Esophagus squamous epithelium (tissue), 5 donors: ENCODE measurements around the gene LRP1. TPM values are rescaled to one million over a fixed set of nuclear protein-coding genes. Genes with fewer than 3 reads are reported as not detected.

Experiments used
- DNase-seq: peaks from one replicate; lab custom pipeline; 2025; lab: John Stamatoyannopoulos, UW
- H3K27ac ChIP-seq, 4 donors: fragments of 200-600 bp; sonication (generic); one replicate each; pipeline ENCODE4 v1.5.1; 2016 to 2019; ENCODE audit warnings: mild to moderate bottlenecking in 1 of 4
- H3K27me3 ChIP-seq, 4 donors: fragments of 200-600 bp; sonication (generic); 1 replicate in 3 of 4; 2 replicates in 1 of 4; pipeline versions ENCODE4 v1.5.1 to v1.6.0; 2017 to 2021; ENCODE audit warnings: antibody characterized with exemption in 1 of 4
- H3K36me3 ChIP-seq, 3 donors: fragments of 200-600 bp; sonication (generic); one replicate each; pipeline ENCODE4 v1.5.1; 2016 to 2019
- H3K4me1 ChIP-seq, 3 donors: fragments of 200-600 bp; sonication (generic); one replicate each; pipeline ENCODE4 v1.5.1; 2017 to 2019
- H3K4me3 ChIP-seq, 4 donors: fragments of 200-600 bp; sonication (generic); 1 replicate in 3 of 4; 2 replicates in 1 of 4; pipeline ENCODE4 v1.5.1; 2016 to 2019; ENCODE audit warnings: mild to moderate bottlenecking in 2 of 4, moderate library complexity in 1 of 4
- H3K9me3 ChIP-seq, 3 donors: fragments of 200-600 bp; sonication (generic); one replicate each; pipeline ENCODE4 v1.5.1; 2016 to 2019
- CTCF ChIP-seq, 6 experiments: fragments of 450-650 bp in 4 of 6; fragments of 200-600 bp in 2 of 6; sonication (generic) in 2 of 6; IDR thresholded peaks; one replicate each; pipeline ENCODE4 v1.5.1; 2016 to 2019; ENCODE audit warnings: antibody characterized with exemption in 6 of 6, mild to moderate bottlenecking in 4 of 6, moderate library complexity in 4 of 6
- POLR2A ChIP-seq, 4 donors: fragments of 450-650 bp; IDR thresholded peaks; one replicate each; pipeline ENCODE4 v1.6.1; 2017; ENCODE audit warnings: antibody characterized with exemption in 4 of 4, mild to moderate bottlenecking in 4 of 4, moderate library complexity in 3 of 4
- WGBS, 2 donors: methylation state at CpG; one replicate each; pipeline ENCODE4 v1.1.5; 2018; 5-methylcytosine and 5-hydroxymethylcytosine counted together
- intact Hi-C: fragments of 100-400 bp; cut with DNase I; formaldehyde crosslinking; loops from one replicate; pipeline ENCODE4 v1.15.0; 2022
- total RNA-seq, 4 donors: library from RNA; depleted of rRNA; stranded (reverse); fragments of >200 nt; gene quantifications; one replicate each; pipeline ENCODE4 v1.1.0, GENCODE V29; 2016
- donor health status: DM: yes; HTN: yes; CAD: no.

Gene LRP1
- total RNA-seq, 4 donors from 2014 or later: 60.8 to 147 (median 81.9) TPM

- intact Hi-C loops: no loop called here
- H3K36me3 ChIP-seq: peaks cover 15 to 87% (median 23%) of the 10 kb centered on the region in 3 donors
- peaks cover 22 to 86% (median 56%) of the 10 kb centered on the region in 3 donors for H3K4me1 ChIP-seq
- H3K27me3 ChIP-seq: no peaks in the 10 kb centered on the region
- H3K4me3 ChIP-seq: no peak within 1 kb of the TSS
- TF ChIP-seq CTCF (IDR thresholded peaks at IDR 0.05) (no peak), POLR2A (IDR thresholded peaks at IDR 0.05) (no peak)
- WGBS, 2 donors: 60 to 68% methylated on average over 3 to 6 of the region's 8 CpGs
- no peaks in the 10 kb centered on the region for H3K9me3 ChIP-seq
- H3K27ac ChIP-seq: peak within 1 kb of the TSS; percentile 65 to 94 (median 82)
- no peak for DNase-seq
Measured at GRCh38 chr12:57146961-57147944, 19.0 kb downstream of the LRP1 start, which contains the start of gene LRP1-AS. Gene LRP1-AS, minus strand, starts transcription at chr12:57147619.

- H3K36me3 ChIP-seq: peaks cover 9 to 81% (median 9%) of the 10 kb centered on the region in 3 donors
- intact Hi-C loops: no loop called here
- H3K4me1 ChIP-seq: peaks cover 31 to 90% (median 69%) of the 10 kb centered on the region in 3 donors
- H3K9me3 ChIP-seq: no peaks in the 10 kb centered on the region
- H3K4me3 ChIP-seq: peak overlapping the region in 1 of 4 donors; percentile 17
- H3K27ac ChIP-seq: peak overlapping the region; percentile 65 to 94 (median 82)
- no peak for TF ChIP-seq POLR2A (IDR thresholded peaks at IDR 0.05)
- no peak for TF ChIP-seq CTCF (IDR thresholded peaks at IDR 0.05)
- H3K27me3 ChIP-seq: no peaks in the 10 kb centered on the region
- 66 to 68% methylated on average over 3 to 4 of the region's 4 CpGs for WGBS, 2 donors
- no peak for DNase-seq
Measured at GRCh38 chr12:57148469-57149244, 20.4 kb downstream of the LRP1 start.

GRCh38 chr12:57149245-57149900 lies 21.1 kb downstream of the LRP1 start:
- peak overlapping the region; percentile 65 to 94 (median 82) for H3K27ac ChIP-seq
- peaks cover 31 to 90% (median 69%) of the 10 kb centered on the region in 3 donors for H3K4me1 ChIP-seq
- H3K27me3 ChIP-seq: no peaks in the 10 kb centered on the region
- peaks cover 9 to 81% (median 11%) of the 10 kb centered on the region in 3 donors for H3K36me3 ChIP-seq
- DNase-seq: no peak
- peak overlapping the region in 1 of 4 donors; percentile 17 for H3K4me3 ChIP-seq
- no peak for TF ChIP-seq POLR2A (IDR thresholded peaks at IDR 0.05)
- TF ChIP-seq CTCF (IDR thresholded peaks at IDR 0.05): no peak
- WGBS, 2 donors: 44% methylated on average over 8 to 11 of the region's 13 CpGs
- H3K9me3 ChIP-seq: no peaks in the 10 kb centered on the region
- intact Hi-C loops: no loop called here

GRCh38 chr12:57150400-57151000 lies 22.2 kb downstream of the LRP1 start:
- intact Hi-C loops: no loop called here
- Histone ChIP-seq H3K27me3 (no peaks in the 10 kb centered on the region), H3K4me3 (no peak overlapping the region), H3K4me1 (peaks cover 31 to 83% (median 69%) of the 10 kb centered on the region in 3 donors), H3K36me3 (peaks cover 10 to 81% (median 14%) of the 10 kb centered on the region in 3 donors), H3K27ac (peak overlapping the region; percentile 25 to 92 (median 82)), H3K9me3 (no peaks in the 10 kb centered on the region)
- DNase-seq: no peak
- TF ChIP-seq CTCF (IDR thresholded peaks at IDR 0.05) (no peak), POLR2A (IDR thresholded peaks at IDR 0.05) (no peak)
- WGBS, 2 donors: 60 to 86% methylated on average over 1 to 2 of the region's 6 CpGs
